GM23248 (cell line): Measurements from ENCODE around the gene DENND1A.

ENCODE experiments used
- EZH2 ChIP-seq: fragments of 200-600 bp; sonication (generic); IDR thresholded peaks from 2 replicates; pipeline ENCODE4 v1.6.1; 2018; ENCODE audit warnings: antibody characterized with exemption, mild to moderate bottlenecking; ENCODE audit not compliant: insufficient read depth, poor library complexity, severe bottlenecking
- EZH2phosphoT487 ChIP-seq: fragments of 200-600 bp; sonication (generic); IDR thresholded peaks from 2 replicates; pipeline ENCODE4 v1.6.1; 2018; ENCODE audit warnings: antibody characterized with exemption, moderate library complexity, mild to moderate bottlenecking, low read depth; ENCODE audit not compliant: insufficient read depth

DNA sequence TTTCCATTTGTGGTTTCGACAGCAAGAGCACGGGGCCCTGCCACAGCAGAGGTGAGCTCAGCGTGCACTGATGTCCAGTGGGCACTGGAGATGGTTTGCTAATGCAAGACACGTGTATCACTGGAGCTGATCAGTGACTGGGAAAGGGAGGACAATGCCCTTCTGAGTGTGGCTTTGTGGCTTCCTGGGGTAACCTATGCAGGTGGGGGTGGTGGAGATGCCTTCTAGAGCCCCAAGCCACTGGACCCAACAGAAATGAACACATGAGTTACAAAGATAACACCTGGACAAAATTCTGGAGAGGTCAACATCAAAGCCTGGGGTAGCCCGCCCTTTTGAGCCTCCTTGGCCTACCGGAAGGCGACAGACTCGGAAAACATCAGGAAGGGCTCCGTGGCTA is 312.6 kb downstream of the DENND1A start:
- TF ChIP-seq EZH2 (no peak), EZH2phosphoT487 (no peak)
